K562 (cell line): ENCODE data around the gene TMPRSS9. TPM values are rescaled to one million over a fixed set of nuclear protein-coding genes. Genes with fewer than 3 reads are reported as not detected.

Source experiments
- CC2D1A ChIP-seq: fragments of 450-650 bp; IDR thresholded peaks from 2 replicates; pipeline ENCODE4 v1.6.1; 2017; ENCODE audit warnings: mild to moderate bottlenecking
- DMBX1 ChIP-seq: fragments of 250-450 bp; sonication (Bioruptor Pico); IDR thresholded peaks from 2 replicates; pipeline ENCODE4 v1.8.0; 2022; ENCODE audit warnings: inconsistent platforms, mild to moderate bottlenecking, moderate library complexity, borderline replicate concordance
- ETV5 ChIP-seq: sonication (generic); formaldehyde crosslinking; IDR thresholded peaks from 2 replicates; pipeline ENCODE4 v1.4.0; 2020; ENCODE audit warnings: low read depth, mild to moderate bottlenecking, missing genetic modification reagents
- HBP1 ChIP-seq: fragments of 450-650 bp; formaldehyde crosslinking; IDR thresholded peaks from 2 replicates; pipeline ENCODE4 v1.4.0; 2022; ENCODE audit warnings: missing genetic modification characterization
- HNRNPH1 ChIP-seq: fragments of 200-400 bp; formaldehyde crosslinking; optimal IDR thresholded peaks from 2 replicates; pipeline ENCODE3; 2017; ENCODE audit warnings: low read depth, mild to moderate bottlenecking, low read length, moderate library complexity
- MAFG ChIP-seq: fragments of 450-650 bp; conservative IDR thresholded peaks from 2 replicates; pipeline ENCODE4 v1.6.1; 2016; ENCODE audit warnings: missing genetic modification characterization, missing compliant biosample characterization
- PML ChIP-seq: IDR thresholded peaks from 2 replicates; pipeline ENCODE4 v1.6.1; 2012; ENCODE audit warnings: low read length, inconsistent platforms
- POLR2AphosphoS2 ChIP-seq: IDR thresholded peaks from 2 replicates; pipeline ENCODE4 v1.6.1; 2012; ENCODE audit warnings: low read length, improper control_type of control experiment
- POU5F1 ChIP-seq: fragments of 150-350 bp; IDR thresholded peaks from 2 replicates; pipeline ENCODE4 v1.6.1; 2014; ENCODE audit warnings: borderline replicate concordance, low read length, low read depth, mild to moderate bottlenecking; ENCODE audit not compliant: partially characterized antibody
- RBM39 ChIP-seq: fragments of 200-400 bp; formaldehyde crosslinking; optimal IDR thresholded peaks from 2 replicates; pipeline ENCODE3; 2018; ENCODE audit warnings: low read depth, low read length
- SMARCC2 ChIP-seq: fragments of 450-650 bp; IDR thresholded peaks from 2 replicates; pipeline ENCODE4 v1.6.1; 2017; ENCODE audit warnings: antibody characterized with exemption, moderate library complexity, mild to moderate bottlenecking, low read depth
- ZBTB7A ChIP-seq: IDR thresholded peaks from 2 replicates; pipeline ENCODE4 v1.6.1; 2011; ENCODE audit warnings: low read depth, mild to moderate bottlenecking, low read length, moderate library complexity, borderline replicate concordance; ENCODE audit not compliant: control insufficient read depth
- ZNF140 ChIP-seq: fragments of 250-450 bp; sonication (Bioruptor Pico); IDR thresholded peaks from 2 replicates; pipeline ENCODE4 v1.8.0; 2021; ENCODE audit warnings: moderate library complexity, mild to moderate bottlenecking, inconsistent platforms
- ZNF224 ChIP-seq: sonication (generic); formaldehyde crosslinking; IDR thresholded peaks from 2 replicates; pipeline ENCODE4 v1.8.0; 2022; ENCODE audit warnings: mild to moderate bottlenecking, missing genetic modification reagents
- ZNF23 ChIP-seq: fragments of 250-450 bp; sonication (Bioruptor Pico); IDR thresholded peaks from 2 replicates; pipeline ENCODE4 v1.4.0; 2020; ENCODE audit warnings: mild to moderate bottlenecking
- ZNF24 ChIP-seq: fragments of 450-650 bp; IDR thresholded peaks from 2 replicates; pipeline ENCODE4 v1.6.1; 2016
- ZNF253 ChIP-seq: fragments of 250-450 bp; sonication (Bioruptor Pico); conservative IDR thresholded peaks from 2 replicates; pipeline ENCODE4 v1.6.1; 2021; ENCODE audit warnings: mild to moderate bottlenecking
- ZNF561 ChIP-seq: fragments of 450-650 bp; formaldehyde crosslinking; conservative IDR thresholded peaks from 2 replicates; pipeline ENCODE4 v1.4.0; 2020; ENCODE audit warnings: mild to moderate bottlenecking, moderate library complexity
- ZNF589 ChIP-seq: fragments of 200-800 bp; sonication (Bioruptor generic); IDR thresholded peaks from 2 replicates; pipeline ENCODE4 v1.6.1; 2016; ENCODE audit warnings: low read depth, missing genetic modification characterization, missing compliant biosample characterization
- polyA plus RNA-seq, 8 experiments: library from polyadenylated mRNA; depleted of rRNA in 4 of 8; stranded (reverse) in 5 of 8; unstranded in 3 of 8; fragments of >200 nt; fragmentation: Nextera tagmentation in 2 of 8; fragmentation: Illumina TruSeq in 1 of 8; extraction: Ambion mirVana in 2 of 8; extraction: Trizol in 1 of 8; gene quantifications; 2 replicates each; pipeline versions ENCODE4 v1.2.1 to v1.2.3, GENCODE V29; 2011 to 2014; ENCODE audit warnings: inconsistent platforms in 1 of 8, missing spikeins in 1 of 8
- total RNA-seq, 7 experiments: library from RNA; depleted of rRNA in 6 of 7; stranded (reverse); fragments of >200 nt in 6 of 7; fragmentation: Illumina TruSeq in 2 of 7; extraction: Trizol in 2 of 7; gene quantifications; 2 replicates each; pipeline versions ENCODE4 v1.2.1 to v1.2.3, GENCODE V29; 2011 to 2021; ENCODE audit warnings: low replicate concordance in 1 of 7
- TF ChIP-seq, protein P1 (sequence below): fragments of 250-450 bp; sonication (Bioruptor Pico); IDR thresholded peaks from 2 replicates; pipeline ENCODE4 v1.4.0; 2020; ENCODE audit warnings: mild to moderate bottlenecking, moderate library complexity, borderline replicate concordance
- TF ChIP-seq, protein P2 (sequence below): fragments of 250-450 bp; sonication (Bioruptor Pico); IDR thresholded peaks from 2 replicates; pipeline ENCODE4 v1.4.0; 2020; ENCODE audit warnings: mild to moderate bottlenecking, moderate library complexity

The TMPRSS9 gene
- total and polyA plus RNA-seq, 9 of the 15 experiments (the other 6 are each of a cell fraction or from before 2014, with no cell fraction given) = 0.01 to 0.03 TPM; not detected in 7

DNA sequence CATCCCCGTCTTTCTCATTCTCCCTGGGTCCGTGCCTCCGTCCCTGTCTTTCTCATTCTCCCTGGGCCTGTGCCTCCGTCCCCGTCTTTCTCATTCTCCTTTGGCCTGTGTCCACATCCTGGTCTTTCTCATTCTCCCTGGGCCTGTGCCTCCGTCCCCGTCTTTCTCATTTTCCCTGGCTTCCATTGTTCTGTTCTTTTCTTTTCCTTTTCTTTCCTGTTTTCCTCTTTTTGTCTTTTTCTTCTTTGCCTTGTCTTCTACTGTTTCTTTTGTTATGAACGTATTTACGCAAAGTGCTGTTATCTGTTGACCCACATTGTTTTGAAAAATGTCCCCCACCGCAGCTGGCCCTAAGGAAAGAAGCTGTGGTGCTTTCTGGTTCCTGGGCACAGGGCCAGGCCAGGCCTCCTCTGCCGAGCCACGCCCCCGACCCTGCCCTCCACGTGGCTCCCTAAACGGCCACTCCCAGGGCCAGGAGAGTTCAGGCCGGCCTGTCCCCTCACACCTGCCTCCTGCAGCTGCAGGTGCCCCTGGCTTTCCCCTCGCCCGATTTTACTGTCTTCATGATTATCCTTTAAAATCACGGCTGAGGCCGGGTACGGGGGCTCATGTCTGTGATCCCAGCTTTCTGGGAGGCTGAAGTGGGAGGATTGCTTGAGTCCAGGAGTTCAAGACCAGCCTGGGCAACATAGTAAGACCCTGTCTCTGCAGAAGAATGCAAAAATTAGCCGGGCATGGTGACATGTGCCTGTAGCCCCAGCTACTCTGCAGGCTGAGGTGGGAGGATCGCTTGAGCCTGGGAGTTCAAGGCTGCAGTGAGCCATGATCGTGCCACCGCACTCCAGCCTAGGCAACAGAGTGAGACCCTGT, 14.0 kb upstream of the TMPRSS9 start (continued):
- TF ChIP-seq, protein P1, sequence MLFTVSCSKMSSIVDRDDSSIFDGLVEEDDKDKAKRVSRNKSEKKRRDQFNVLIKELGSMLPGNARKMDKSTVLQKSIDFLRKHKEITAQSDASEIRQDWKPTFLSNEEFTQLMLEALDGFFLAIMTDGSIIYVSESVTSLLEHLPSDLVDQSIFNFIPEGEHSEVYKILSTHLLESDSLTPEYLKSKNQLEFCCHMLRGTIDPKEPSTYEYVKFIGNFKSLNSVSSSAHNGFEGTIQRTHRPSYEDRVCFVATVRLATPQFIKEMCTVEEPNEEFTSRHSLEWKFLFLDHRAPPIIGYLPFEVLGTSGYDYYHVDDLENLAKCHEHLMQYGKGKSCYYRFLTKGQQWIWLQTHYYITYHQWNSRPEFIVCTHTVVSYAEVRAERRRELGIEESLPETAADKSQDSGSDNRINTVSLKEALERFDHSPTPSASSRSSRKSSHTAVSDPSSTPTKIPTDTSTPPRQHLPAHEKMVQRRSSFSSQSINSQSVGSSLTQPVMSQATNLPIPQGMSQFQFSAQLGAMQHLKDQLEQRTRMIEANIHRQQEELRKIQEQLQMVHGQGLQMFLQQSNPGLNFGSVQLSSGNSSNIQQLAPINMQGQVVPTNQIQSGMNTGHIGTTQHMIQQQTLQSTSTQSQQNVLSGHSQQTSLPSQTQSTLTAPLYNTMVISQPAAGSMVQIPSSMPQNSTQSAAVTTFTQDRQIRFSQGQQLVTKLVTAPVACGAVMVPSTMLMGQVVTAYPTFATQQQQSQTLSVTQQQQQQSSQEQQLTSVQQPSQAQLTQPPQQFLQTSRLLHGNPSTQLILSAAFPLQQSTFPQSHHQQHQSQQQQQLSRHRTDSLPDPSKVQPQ (CRISPR knock-in tag) = no peak
- TF ChIP-seq RBM39 = no peak
- no peak for TF ChIP-seq ZNF589 (CRISPR knock-in tag)
- no peak for TF ChIP-seq ZNF224
- TF ChIP-seq HBP1 (CRISPR knock-in tag) = peak; percentile 90; the same call in 1 of the 2 replicates
- 0 out of 2 replicates have a peak, but pooled peaks have one; percentile 35 for TF ChIP-seq PML
- TF ChIP-seq ZNF561 = no peak
- no peak for TF ChIP-seq POLR2AphosphoS2
- no peak for TF ChIP-seq DMBX1 (CRISPR knock-in tag)
- no peak for TF ChIP-seq ZNF24
- no peak for TF ChIP-seq ETV5 (CRISPR knock-in tag)
- TF ChIP-seq SMARCC2 = peak; percentile 70; the same call in 1 of the 2 replicates
- peak; percentile 43; the same call in 1 of the 2 replicates for TF ChIP-seq CC2D1A
- TF ChIP-seq ZNF23 (CRISPR knock-in tag) = no peak
- no peak for TF ChIP-seq ZNF253 (CRISPR knock-in tag)
- no peak for TF ChIP-seq ZBTB7A
- no peak for TF ChIP-seq ZNF140 (CRISPR knock-in tag)
- no peak for TF ChIP-seq MAFG
- no peak for TF ChIP-seq HNRNPH1
- TF ChIP-seq, protein P2, sequence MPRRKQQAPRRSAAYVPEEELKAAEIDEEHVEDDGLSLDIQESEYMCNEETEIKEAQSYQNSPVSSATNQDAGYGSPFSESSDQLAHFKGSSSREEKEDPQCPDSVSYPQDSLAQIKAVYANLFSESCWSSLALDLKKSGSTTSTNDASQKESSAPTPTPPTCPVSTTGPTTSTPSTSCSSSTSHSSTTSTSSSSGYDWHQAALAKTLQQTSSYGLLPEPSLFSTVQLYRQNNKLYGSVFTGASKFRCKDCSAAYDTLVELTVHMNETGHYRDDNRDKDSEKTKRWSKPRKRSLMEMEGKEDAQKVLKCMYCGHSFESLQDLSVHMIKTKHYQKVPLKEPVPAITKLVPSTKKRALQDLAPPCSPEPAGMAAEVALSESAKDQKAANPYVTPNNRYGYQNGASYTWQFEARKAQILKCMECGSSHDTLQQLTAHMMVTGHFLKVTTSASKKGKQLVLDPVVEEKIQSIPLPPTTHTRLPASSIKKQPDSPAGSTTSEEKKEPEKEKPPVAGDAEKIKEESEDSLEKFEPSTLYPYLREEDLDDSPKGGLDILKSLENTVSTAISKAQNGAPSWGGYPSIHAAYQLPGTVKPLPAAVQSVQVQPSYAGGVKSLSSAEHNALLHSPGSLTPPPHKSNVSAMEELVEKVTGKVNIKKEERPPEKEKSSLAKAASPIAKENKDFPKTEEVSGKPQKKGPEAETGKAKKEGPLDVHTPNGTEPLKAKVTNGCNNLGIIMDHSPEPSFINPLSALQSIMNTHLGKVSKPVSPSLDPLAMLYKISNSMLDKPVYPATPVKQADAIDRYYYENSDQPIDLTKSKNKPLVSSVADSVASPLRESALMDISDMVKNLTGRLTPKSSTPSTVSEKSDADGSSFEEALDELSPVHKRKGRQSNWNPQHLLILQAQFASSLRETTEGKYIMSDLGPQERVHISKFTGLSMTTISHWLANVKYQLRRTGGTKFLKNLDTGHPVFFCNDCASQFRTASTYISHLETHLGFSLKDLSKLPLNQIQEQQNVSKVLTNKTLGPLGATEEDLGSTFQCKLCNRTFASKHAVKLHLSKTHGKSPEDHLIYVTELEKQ (CRISPR knock-in tag) = no peak
- no peak for TF ChIP-seq POU5F1
